ENCODE data around the gene PLPP3.
"Not testable (repeated sequence)": the region's sequence is repeated elsewhere in the genome, so short reads cannot be mapped to it uniquely, and the experiment has no call there.

The PLPP3 gene

DNA sequence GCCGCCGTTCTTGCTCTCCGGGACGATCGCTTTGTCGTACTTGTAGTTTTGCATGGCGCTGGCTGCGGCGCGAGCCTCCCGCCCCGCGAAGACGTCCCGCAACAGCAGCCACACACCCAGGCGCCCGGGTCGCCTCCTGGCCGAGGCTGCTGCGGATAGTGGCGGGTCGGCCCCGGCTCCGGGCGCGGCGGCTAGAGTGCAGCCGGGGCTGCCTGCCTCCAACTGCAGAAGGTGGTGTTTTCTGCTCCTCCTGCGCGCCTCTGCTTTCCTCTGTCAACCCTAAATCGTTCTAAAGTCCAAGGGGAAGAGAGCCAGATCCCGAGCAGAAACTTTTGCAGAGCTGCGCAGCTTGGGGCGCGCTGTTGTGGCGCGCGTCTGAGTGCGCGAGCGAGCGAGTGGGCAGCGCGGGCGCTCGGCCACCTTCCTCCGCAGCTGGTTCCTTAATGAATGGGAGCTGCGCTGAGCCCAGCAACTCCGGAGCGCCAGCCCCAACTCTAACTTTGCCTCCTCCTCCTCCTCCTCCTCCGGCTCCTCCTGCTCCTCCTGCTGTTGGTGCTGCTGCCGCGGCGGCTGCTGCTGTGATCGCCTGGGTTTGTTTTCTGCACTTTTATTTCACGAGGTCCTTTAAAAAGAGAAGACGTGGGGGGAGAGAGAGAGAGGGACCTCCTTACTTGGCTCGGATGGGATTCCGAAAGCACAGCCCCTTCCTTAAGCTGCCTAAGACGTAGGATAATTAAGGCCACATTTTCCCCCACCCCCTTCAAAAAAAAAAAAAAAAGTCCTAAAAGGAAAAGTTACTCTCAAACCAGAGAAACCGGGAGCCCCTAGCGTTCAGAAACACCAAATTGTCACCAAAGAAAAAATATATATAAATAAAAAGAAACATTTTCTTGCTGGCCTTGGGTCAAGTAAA, at the start of gene PLPP3:
Gene PLPP3 (minus strand): TSS at position 601 of the 913 bp plus-strand sequence. CDS start 547 bp downstream, at position 54.
- FAIRE-seq (no peak), DNase-seq (ENCODE audit: extremely low spot score, insufficient read length, low read depth) (no peak)

GRCh38 chr1:56627636-56628039, 48.3 kb upstream of the PLPP3 start:
- FAIRE-seq (no peak), DNase-seq (ENCODE audit: extremely low spot score, insufficient read length, low read depth) (no peak)

- no peak for DNase-seq (ENCODE audit: extremely low spot score, insufficient read length, low read depth)
- FAIRE-seq: no peak
These were observed 47.8 kb upstream of the PLPP3 start for GRCh38 chr1:56627019-56627635.

GRCh38 chr1:56626546-56626945, 47.2 kb upstream of the PLPP3 start:
- DNase-seq (ENCODE audit: extremely low spot score, insufficient read length, low read depth) (no peak), FAIRE-seq (no peak)

DNA sequence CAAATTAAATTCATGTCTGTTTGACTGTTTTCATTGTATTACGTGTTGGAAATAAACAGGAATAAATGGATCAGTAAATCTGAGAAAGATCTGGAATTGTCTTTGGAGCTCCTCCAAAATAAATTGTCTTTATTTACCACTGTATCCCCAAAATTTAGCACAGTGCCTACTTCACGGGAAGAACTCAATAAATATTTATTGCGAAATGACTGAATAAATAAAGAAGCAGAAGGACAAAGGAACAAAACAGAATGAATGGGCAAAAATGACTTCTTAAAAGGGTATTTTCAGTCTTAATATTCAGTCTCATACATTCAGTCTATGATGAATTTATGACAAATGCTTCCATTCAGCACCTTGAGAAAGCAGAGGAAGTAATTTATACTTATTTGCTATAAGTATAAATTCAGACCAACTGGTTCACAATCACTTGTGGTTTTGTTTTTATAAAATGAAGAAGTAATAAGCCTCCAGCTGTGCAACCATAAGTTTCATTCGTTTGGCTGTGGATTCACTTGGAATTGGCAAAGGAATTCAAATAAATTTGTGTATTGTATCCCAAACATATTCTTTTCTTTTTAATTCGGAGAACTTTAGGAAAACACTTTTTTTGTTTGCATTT, 46.6 kb upstream of the PLPP3 start:
- no peak for FAIRE-seq
- no peak for DNase-seq (ENCODE audit: extremely low spot score, insufficient read length, low read depth)

DNA sequence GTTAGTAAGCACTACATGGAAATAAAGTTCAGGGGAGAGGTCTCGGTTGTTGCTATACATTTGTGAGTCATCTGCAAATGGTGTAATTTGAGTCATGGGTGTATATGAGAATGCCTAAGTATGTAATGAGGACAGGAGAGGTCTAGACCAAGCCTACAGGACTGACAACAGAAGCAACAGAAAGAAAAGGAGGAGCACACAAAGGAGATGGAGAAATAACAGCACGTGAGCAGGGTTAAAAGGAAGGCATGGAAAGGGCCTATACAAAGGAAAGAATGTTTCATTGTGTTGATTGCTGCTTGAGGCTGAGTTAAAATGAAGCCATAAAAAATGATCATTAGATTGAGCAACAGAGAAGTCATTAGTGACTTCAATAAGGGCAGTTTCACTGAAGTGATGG, 37.8 kb upstream of the PLPP3 start:
- DNase-seq (ENCODE audit: extremely low spot score, insufficient read length, low read depth): no peak

DNA sequence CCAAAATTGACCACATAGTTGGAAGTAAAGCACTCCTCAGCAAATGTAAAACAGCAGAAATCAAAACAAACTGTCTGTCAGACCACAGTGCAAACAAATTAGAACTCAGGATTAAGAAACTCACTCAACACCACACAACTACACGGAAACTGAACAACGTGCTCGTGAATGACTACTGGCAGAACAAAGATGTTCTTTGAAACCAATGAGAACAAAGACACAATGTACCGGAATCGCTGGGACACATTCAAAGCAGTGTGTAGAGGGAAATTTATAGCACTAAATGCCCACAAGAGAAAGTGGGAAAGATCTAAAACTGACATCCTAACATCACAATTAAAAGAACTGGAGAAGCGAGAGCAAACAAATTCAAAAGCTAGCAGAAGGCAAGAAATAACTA, 31.4 kb upstream of the PLPP3 start:
- not testable (repeated sequence) for FAIRE-seq; DNase-seq (ENCODE audit: extremely low spot score, insufficient read length, low read depth)

More for the DNA sequence above, 37.8 kb upstream of the PLPP3 start:
- FAIRE-seq: no peak

GRCh38 chr1:56610097-56610496, 30.7 kb upstream of the PLPP3 start:
- FAIRE-seq; DNase-seq (ENCODE audit: extremely low spot score, insufficient read length, low read depth): not testable (repeated sequence)

- not testable (repeated sequence) for DNase-seq (ENCODE audit: extremely low spot score, insufficient read length, low read depth); FAIRE-seq
These were observed 16.2 kb upstream of the PLPP3 start for GRCh38 chr1:56595397-56596191.

DNA sequence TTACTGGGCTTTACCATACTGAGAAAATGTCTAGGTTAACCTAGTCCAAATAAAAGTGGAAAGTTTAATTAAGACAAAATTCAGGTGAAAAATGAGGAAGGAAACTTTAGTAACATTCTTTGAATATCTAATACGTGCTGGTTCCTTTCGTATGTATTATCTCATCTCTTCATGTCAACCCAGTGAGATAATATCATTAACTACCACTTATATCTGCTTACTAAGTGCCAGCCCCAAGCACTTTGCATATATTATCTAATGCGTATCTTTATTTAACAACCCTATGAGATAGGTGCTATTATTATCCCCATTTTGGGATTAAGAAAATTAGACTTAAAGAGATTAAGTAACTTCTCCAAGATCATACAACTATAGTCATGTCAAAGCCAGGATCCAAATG, 12.5 kb upstream of the PLPP3 start:
- DNase-seq (ENCODE audit: extremely low spot score, insufficient read length, low read depth) (no peak), FAIRE-seq (no peak)

DNA sequence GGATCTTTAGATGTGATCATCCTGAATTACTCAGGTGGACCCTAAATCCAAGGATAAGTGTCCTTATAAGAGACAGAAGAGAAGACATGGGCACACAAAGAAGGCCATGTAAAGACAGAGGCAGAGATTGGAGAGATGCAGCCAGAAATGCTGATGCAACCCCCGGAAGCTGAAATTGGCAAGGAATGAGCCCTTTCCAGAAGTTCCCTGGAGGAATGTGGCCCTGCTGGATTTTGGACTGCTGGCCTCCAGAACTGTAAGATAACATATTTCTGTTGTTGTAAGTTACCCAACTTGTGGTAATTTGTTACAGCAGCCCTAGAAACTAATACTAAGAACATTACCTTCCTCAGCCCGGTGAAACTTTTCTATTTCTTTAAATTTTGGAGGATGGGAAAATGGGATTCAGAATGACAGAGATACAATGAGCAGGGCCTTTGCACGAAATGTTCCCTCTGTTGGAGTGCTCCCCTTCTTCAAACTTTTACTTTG, 11.2 kb upstream of the PLPP3 start:
- no peak for DNase-seq (ENCODE audit: extremely low spot score, insufficient read length, low read depth)
- FAIRE-seq: no peak

DNA sequence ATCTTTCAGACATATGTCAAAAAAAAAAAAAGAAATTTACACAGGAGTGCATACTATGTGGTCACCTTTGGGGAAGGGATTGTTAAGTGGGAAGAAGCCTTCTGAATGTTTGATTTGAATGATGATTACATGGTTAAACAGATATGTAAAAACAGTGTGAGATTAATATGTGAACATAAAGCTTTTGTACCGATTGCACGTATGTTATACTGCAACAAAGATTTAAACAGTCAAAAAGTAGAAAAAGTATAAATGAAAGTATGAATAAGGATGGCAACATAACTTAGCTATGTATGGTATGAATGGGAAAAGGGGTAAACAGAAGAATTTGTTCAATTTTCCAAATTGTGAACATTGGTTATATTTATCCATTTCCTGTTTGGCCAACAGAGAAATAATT, 10.0 kb upstream of the PLPP3 start:
- DNase-seq (ENCODE audit: extremely low spot score, insufficient read length, low read depth) (no peak), FAIRE-seq (no peak)

- no peak for FAIRE-seq
- DNase-seq (ENCODE audit: extremely low spot score, insufficient read length, low read depth): no peak
These were observed 7.1 kb upstream of the PLPP3 start for GRCh38 chr1:56586502-56586901.

DNA sequence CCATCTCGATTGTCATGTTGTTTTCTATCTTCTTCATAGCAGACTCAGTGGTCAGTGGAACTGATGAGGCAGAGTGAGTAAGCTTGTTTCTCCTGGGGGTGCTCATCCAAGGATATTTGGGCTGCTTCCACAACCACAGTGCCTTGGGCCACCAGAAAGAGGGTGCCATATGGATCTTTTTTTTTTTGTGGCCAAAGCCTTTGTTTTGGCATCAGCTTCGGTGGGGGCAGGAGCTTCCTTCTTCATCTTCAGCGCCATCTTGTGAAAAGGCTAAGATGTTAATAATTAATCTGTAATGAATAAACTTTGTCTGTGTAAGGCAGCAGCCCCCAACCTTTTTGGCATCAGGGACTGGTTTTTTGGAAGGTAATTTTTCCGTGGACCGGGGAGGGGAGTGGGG, 6.6 kb upstream of the PLPP3 start:
- FAIRE-seq (no peak), DNase-seq (ENCODE audit: extremely low spot score, insufficient read length, low read depth) (no peak)

- no peak for DNase-seq (ENCODE audit: extremely low spot score, insufficient read length, low read depth)
- peak; percentile 65 for FAIRE-seq
These were observed 5.7 kb upstream of the PLPP3 start for GRCh38 chr1:56584910-56585528.

- DNase-seq (ENCODE audit: extremely low spot score, insufficient read length, low read depth): no peak
- FAIRE-seq: no peak
These were observed 4.7 kb upstream of the PLPP3 start for GRCh38 chr1:56583957-56584468.

DNA sequence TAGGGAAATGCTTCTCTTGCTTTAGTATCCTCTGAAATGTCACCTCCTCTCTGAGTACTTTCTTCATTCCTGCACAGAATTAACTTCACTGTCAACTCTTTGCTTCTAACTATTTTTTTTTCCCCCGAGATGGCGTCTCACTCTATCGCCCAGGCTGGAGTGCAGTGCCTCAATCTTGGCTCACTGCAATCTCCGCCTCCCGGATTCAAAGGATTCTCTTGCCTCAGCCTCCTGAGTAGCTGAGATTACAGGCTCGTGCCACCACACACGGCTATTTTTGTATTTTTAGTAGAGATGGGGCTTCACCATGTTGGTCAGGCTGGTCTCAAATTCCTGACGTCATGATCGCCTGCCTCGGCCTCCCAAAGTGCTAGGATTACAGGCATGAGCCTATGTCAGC, 1.4 kb upstream of the PLPP3 start:
- no peak for DNase-seq (ENCODE audit: extremely low spot score, insufficient read length, low read depth)
- no peak for FAIRE-seq

- FAIRE-seq: no peak
- DNase-seq (ENCODE audit: extremely low spot score, insufficient read length, low read depth): no peak
These were observed 1.0 kb downstream of the PLPP3 start for GRCh38 chr1:56578138-56578962.

Data from GM18507 (cell line).